ENCODE measurements around the gene FRMD1.

The FRMD1 gene

GRCh38 chr6:168090706-168091105 lies 11.7 kb upstream of the FRMD1 start:
- DNase-seq (ENCODE audit: insufficient read length, low spot score) (no peak), FAIRE-seq (no peak)
- TF ChIP-seq PAX5 (IDR thresholded peaks at IDR 0.05; ENCODE audit: insufficient read depth, low read length, severe bottlenecking) (no peak), POU2F2 (IDR thresholded peaks at IDR 0.05; ENCODE audit: low read depth, low read length) (no peak), SPI1 (IDR thresholded peaks at IDR 0.05; ENCODE audit: low read depth, low read length) (no peak), TAF1 (IDR thresholded peaks at IDR 0.05; ENCODE audit: low read depth, low read length) (no peak), POLR2A (IDR thresholded peaks at IDR 0.05; ENCODE audit: low read depth, low read length) (no peak), POLR2AphosphoS5 (IDR thresholded peaks at IDR 0.05; ENCODE audit: low read depth, low read length) (no peak)

GRCh38 chr6:168090064-168090690 lies 11.2 kb upstream of the FRMD1 start:
- TF ChIP-seq SPI1 (IDR thresholded peaks at IDR 0.05; ENCODE audit: low read depth, low read length), result no peak
- TF ChIP-seq POLR2A (IDR thresholded peaks at IDR 0.05; ENCODE audit: low read depth, low read length), result no peak
- TF ChIP-seq TAF1 (IDR thresholded peaks at IDR 0.05; ENCODE audit: low read depth, low read length), result no peak
- TF ChIP-seq POLR2AphosphoS5 (IDR thresholded peaks at IDR 0.05; ENCODE audit: low read depth, low read length), result no peak
- no peak for TF ChIP-seq PAX5 (IDR thresholded peaks at IDR 0.05; ENCODE audit: insufficient read depth, low read length, severe bottlenecking)
- TF ChIP-seq POU2F2 (IDR thresholded peaks at IDR 0.05; ENCODE audit: low read depth, low read length), result no peak
- FAIRE-seq (no peak), DNase-seq (ENCODE audit: insufficient read length, low spot score) (no peak)

DNA sequence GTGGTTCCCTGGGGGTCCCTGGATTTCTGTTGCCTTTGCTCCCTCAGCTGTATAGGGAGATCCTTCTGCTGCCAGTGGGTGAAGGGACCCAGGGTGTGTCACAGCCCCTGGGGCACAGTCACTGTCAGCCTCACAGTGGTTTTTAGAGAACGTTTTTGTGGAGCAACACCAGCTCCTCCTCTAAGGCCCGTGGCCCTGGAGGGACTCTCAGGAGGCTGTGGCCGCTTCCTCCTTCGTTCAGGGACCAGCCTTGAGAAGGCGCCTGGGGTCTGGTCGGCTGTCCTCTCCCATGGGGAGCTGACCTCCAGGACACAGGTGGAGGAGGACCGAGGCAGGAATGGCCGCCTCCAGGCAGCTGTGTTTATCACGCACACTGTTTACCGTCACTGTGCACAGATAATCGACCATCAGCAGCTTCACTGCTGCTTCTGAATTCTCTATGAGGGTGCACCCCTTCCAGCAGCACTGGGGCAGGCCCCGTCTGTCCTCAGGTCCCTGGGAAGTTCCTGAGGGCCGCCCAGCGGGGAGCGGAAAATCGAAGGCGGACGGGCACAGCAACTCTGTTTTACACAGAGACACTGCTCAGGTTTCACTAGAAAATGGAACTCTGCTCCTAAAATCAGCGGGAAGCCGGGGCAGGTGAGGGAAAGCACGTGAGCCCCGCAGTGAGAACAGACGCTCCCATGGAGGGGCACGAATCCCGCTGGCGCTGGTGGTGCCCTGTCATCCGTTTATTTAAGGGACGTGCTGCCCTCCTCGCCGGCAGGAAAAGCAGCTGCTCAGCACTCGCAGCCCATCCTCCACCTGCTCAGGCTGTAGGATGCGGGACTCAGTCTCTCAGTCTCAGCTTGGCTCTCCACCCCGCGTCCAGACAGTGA lies 10.4 kb upstream of the FRMD1 start:
- FAIRE-seq (no peak), DNase-seq (ENCODE audit: insufficient read length, low spot score) (no peak)
- TF ChIP-seq PAX5 (IDR thresholded peaks at IDR 0.05; ENCODE audit: insufficient read depth, low read length, severe bottlenecking), result no peak
- no peak for TF ChIP-seq TAF1 (IDR thresholded peaks at IDR 0.05; ENCODE audit: low read depth, low read length)
- TF ChIP-seq POLR2AphosphoS5 (IDR thresholded peaks at IDR 0.05; ENCODE audit: low read depth, low read length), result no peak
- TF ChIP-seq POU2F2 (IDR thresholded peaks at IDR 0.05; ENCODE audit: low read depth, low read length), result no peak
- no peak for TF ChIP-seq SPI1 (IDR thresholded peaks at IDR 0.05; ENCODE audit: low read depth, low read length)
- TF ChIP-seq POLR2A (IDR thresholded peaks at IDR 0.05; ENCODE audit: low read depth, low read length), result no peak

GRCh38 chr6:168088161-168089053 lies 9.4 kb upstream of the FRMD1 start:
- TF ChIP-seq POU2F2 (IDR thresholded peaks at IDR 0.05; ENCODE audit: low read depth, low read length) (no peak), POLR2A (IDR thresholded peaks at IDR 0.05; ENCODE audit: low read depth, low read length) (no peak), PAX5 (IDR thresholded peaks at IDR 0.05; ENCODE audit: insufficient read depth, low read length, severe bottlenecking) (no peak), POLR2AphosphoS5 (IDR thresholded peaks at IDR 0.05; ENCODE audit: low read depth, low read length) (no peak), SPI1 (IDR thresholded peaks at IDR 0.05; ENCODE audit: low read depth, low read length) (no peak), TAF1 (IDR thresholded peaks at IDR 0.05; ENCODE audit: low read depth, low read length) (no peak)
- DNase-seq (ENCODE audit: insufficient read length, low spot score) (no peak), FAIRE-seq (no peak)

DNA sequence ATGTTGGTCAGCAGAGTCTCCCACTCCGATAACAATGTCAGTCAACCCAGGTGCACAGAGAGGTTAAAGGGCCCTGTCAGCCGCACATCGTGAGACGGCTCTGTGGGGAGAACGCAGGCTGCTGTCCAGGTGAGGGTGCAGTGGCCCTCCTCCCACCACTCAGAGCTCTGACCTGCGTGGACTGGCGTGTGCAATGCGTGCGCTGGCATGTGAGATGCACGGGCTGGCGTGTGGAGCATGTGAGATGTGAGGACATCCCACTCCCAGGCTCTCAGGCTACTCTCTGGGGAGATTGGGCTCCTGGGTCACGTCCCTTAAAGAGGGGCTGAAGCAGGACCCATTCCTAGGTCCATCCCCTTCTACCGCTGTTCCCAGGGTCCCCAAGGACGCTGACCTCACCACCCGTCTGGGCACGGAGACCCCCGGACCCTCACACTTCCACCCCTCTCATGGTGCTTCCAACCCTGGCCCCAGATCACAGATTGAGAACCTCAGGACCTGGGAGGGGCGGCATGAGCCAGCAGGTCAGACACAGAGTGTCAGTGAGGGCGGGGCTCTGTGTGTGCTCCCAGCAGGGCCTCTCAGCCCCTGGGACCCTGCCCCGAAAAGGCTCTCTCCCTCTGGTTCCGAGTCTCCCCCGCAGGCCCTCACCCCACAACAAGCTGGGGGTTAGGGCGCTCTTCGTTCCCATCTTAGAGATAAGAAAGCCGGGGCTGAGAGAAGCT lies 8.6 kb upstream of the FRMD1 start:
- FAIRE-seq (no peak), DNase-seq (ENCODE audit: insufficient read length, low spot score) (no peak)
- TF ChIP-seq POLR2AphosphoS5 (IDR thresholded peaks at IDR 0.05; ENCODE audit: low read depth, low read length), result no peak
- no peak for TF ChIP-seq PAX5 (IDR thresholded peaks at IDR 0.05; ENCODE audit: insufficient read depth, low read length, severe bottlenecking)
- no peak for TF ChIP-seq SPI1 (IDR thresholded peaks at IDR 0.05; ENCODE audit: low read depth, low read length)
- TF ChIP-seq POLR2A (IDR thresholded peaks at IDR 0.05; ENCODE audit: low read depth, low read length), result no peak
- TF ChIP-seq POU2F2 (IDR thresholded peaks at IDR 0.05; ENCODE audit: low read depth, low read length), result no peak
- TF ChIP-seq TAF1 (IDR thresholded peaks at IDR 0.05; ENCODE audit: low read depth, low read length), result no peak

- TF ChIP-seq POLR2A (IDR thresholded peaks at IDR 0.05; ENCODE audit: low read depth, low read length), result no peak
- TF ChIP-seq POU2F2 (IDR thresholded peaks at IDR 0.05; ENCODE audit: low read depth, low read length), result no peak
- TF ChIP-seq PAX5 (IDR thresholded peaks at IDR 0.05; ENCODE audit: insufficient read depth, low read length, severe bottlenecking), result no peak
- no peak for TF ChIP-seq SPI1 (IDR thresholded peaks at IDR 0.05; ENCODE audit: low read depth, low read length)
- TF ChIP-seq TAF1 (IDR thresholded peaks at IDR 0.05; ENCODE audit: low read depth, low read length), result no peak
- TF ChIP-seq POLR2AphosphoS5 (IDR thresholded peaks at IDR 0.05; ENCODE audit: low read depth, low read length), result no peak
- DNase-seq (ENCODE audit: insufficient read length, low spot score) (no peak), FAIRE-seq (no peak)
Measured at GRCh38 chr6:168086616-168087015, 7.6 kb upstream of the FRMD1 start.

DNA sequence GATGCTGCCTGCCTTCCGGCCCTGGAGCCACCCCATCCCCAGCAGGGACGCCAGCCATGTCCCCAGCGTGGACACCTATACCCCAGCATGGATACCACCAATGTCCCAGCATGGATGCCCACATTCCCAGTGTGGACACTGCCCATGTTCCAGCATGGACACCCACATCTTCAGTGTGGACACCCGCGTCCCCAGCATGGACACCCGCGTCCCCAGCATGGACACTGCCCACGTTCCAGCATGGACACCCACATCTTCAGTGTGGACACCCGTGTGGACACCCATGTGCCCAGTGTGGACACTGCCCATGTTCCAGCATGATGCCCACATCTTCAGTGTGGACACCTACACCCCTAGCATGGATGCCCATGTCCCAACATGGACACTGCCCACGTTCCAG lies 7.1 kb upstream of the FRMD1 start:
- no peak for FAIRE-seq
- TF ChIP-seq TAF1 (IDR thresholded peaks at IDR 0.05; ENCODE audit: low read depth, low read length), result no peak
- TF ChIP-seq SPI1 (IDR thresholded peaks at IDR 0.05; ENCODE audit: low read depth, low read length), result no peak
- TF ChIP-seq POLR2A (IDR thresholded peaks at IDR 0.05; ENCODE audit: low read depth, low read length), result no peak
- TF ChIP-seq POU2F2 (IDR thresholded peaks at IDR 0.05; ENCODE audit: low read depth, low read length), result no peak
- no peak for TF ChIP-seq POLR2AphosphoS5 (IDR thresholded peaks at IDR 0.05; ENCODE audit: low read depth, low read length)
- no peak for TF ChIP-seq PAX5 (IDR thresholded peaks at IDR 0.05; ENCODE audit: insufficient read depth, low read length, severe bottlenecking)

DNA sequence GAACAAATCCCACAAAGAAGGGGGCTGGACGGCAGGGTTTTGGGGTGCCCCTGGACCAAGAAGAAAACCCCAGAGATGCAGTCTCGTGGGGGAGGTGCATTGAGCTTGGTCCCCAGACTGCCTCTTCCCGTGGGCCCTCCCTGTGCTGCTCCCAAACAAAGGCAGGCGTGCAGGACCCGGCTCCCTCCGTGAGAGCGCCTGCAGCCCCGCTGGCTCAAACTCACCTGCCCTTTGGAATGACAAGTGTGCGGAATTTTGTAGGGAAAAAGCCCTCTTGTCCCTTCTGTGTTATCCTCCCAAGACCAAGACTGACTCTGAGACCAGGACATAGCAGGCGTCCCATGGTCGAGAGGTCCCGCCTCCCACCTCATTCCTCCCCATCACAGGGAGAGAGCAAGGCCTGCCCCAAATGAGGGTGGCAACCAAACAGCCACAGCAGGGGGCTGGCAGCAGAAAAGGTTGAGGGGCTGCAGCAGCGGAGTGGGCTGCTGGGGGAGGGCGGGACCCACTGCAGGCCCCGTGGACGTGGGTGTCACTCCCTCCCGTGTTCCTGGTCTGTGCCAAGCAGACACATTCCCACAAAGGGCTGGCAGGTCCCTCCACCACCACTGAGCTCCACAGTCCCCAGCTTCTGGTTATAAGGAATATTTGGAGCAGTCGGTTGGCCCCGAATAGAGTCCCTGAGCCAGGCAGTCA lies 5.6 kb upstream of the FRMD1 start:
- DNase-seq (ENCODE audit: insufficient read length, low spot score) (no peak), FAIRE-seq (no peak)
- TF ChIP-seq TAF1 (IDR thresholded peaks at IDR 0.05; ENCODE audit: low read depth, low read length) (no peak), SPI1 (IDR thresholded peaks at IDR 0.05; ENCODE audit: low read depth, low read length) (no peak)

More for the DNA sequence above, 7.1 kb upstream of the FRMD1 start:
- DNase-seq (ENCODE audit: insufficient read length, low spot score), result no peak
